DMS153 treated with DMSO at 0.1 percent for 48 hours (cell line): ENCODE data around the gene GNA14.

Source experiments
- DNase-seq: peaks from one replicate; lab custom pipeline; 2025; ENCODE audit not compliant: unreplicated experiment; lab: John Stamatoyannopoulos, UW

Gene GNA14

GRCh38 chr9:77543131-77543822 is 104.8 kb downstream of the GNA14 start:
- DNase-seq: no peak

- DNase-seq: no peak
These were observed 106.5 kb downstream of the GNA14 start for GRCh38 chr9:77541600-77541999.

- no peak for DNase-seq
These were observed 107.1 kb downstream of the GNA14 start for GRCh38 chr9:77541055-77541454.

- DNase-seq: peak; percentile 71
These were observed 113.6 kb downstream of the GNA14 start for GRCh38 chr9:77534376-77535057.

- DNase-seq: peak; percentile 6
These were observed 114.5 kb downstream of the GNA14 start for GRCh38 chr9:77533671-77534070.

- no peak for DNase-seq
These were observed 115.5 kb downstream of the GNA14 start for GRCh38 chr9:77532607-77533006.

GRCh38 chr9:77531400-77531799 is 116.7 kb downstream of the GNA14 start:
- no peak for DNase-seq

GRCh38 chr9:77523891-77524290 is 124.2 kb downstream of the GNA14 start:
- no peak for DNase-seq

GRCh38 chr9:77521091-77521490 is 127.0 kb downstream of the GNA14 start:
- no peak for DNase-seq

GRCh38 chr9:77518688-77519087 is 129.4 kb downstream of the GNA14 start:
- no peak for DNase-seq

- no peak for DNase-seq
These were observed 131.3 kb downstream of the GNA14 start for GRCh38 chr9:77516781-77517180.

GRCh38 chr9:77514886-77515711 is 133.0 kb downstream of the GNA14 start:
- no peak for DNase-seq

GRCh38 chr9:77513457-77513856 is 134.7 kb downstream of the GNA14 start:
- no peak for DNase-seq

GRCh38 chr9:77512876-77513275 is 135.2 kb downstream of the GNA14 start:
- no peak for DNase-seq

GRCh38 chr9:77511525-77511924 is 136.6 kb downstream of the GNA14 start:
- DNase-seq: no peak

- no peak for DNase-seq
These were observed 137.5 kb downstream of the GNA14 start for GRCh38 chr9:77510666-77511065.

- DNase-seq: no peak
These were observed 139.7 kb downstream of the GNA14 start for GRCh38 chr9:77508396-77508795.

GRCh38 chr9:77507212-77507961 is 140.7 kb downstream of the GNA14 start:
- DNase-seq: no peak

GRCh38 chr9:77505232-77505631 is 142.9 kb downstream of the GNA14 start:
- DNase-seq: no peak

- DNase-seq: no peak
These were observed 145.6 kb downstream of the GNA14 start for GRCh38 chr9:77502568-77502967.

GRCh38 chr9:77498891-77499290 is 149.2 kb downstream of the GNA14 start:
- DNase-seq: no peak
